CD4-positive, alpha-beta memory T cell (primary cell): Measurements from ENCODE around the gene MIA. TPM values are rescaled to one million over a fixed set of nuclear protein-coding genes. Genes with fewer than 3 reads are reported as not detected.
A peak's percentile ranks its signal among the peaks of the same experiment; 100 is the strongest.
"Not testable (repeated sequence)": the region's sequence is repeated elsewhere in the genome, so short reads cannot be mapped to it uniquely, and the experiment has no call there.

Experiments
- CTCF ChIA-PET: fragments of 350-600 bp; sonication (Branson Sonifier 250); formaldehyde crosslinking; loops from one replicate; lab custom pipeline; 2021; ENCODE audit warnings: inconsistent platforms; ENCODE audit not compliant: partially characterized antibody; lab: Charles Lee
- POLR2A ChIA-PET: fragments of 350-600 bp; sonication (Branson Sonifier 250); formaldehyde crosslinking; loops from one replicate; lab custom pipeline; 2021; ENCODE audit not compliant: partially characterized antibody; lab: Charles Lee
- DNase-seq, 5 donors: peaks; one replicate each; pipeline versions ENCODE4 v3.0.0 to v3.0.0-alpha.2; 2020 to 2022; ENCODE audit warnings: mixed read lengths in 1 of 5
- H3K27ac ChIP-seq: one replicate; pipeline ENCODE4 v1.7.0; 2013; ENCODE audit warnings: low read depth, low read length
- H3K27me3 ChIP-seq: 2 replicates; pipeline ENCODE4 v1.7.0; 2013; ENCODE audit warnings: mild to moderate bottlenecking, low read length, moderate library complexity; ENCODE audit not compliant: insufficient read depth
- H3K36me3 ChIP-seq: 2 replicates; pipeline ENCODE4 v1.7.0; 2013; ENCODE audit warnings: mild to moderate bottlenecking, low read length, moderate library complexity; ENCODE audit not compliant: insufficient read depth
- H3K4me1 ChIP-seq: 2 replicates; pipeline ENCODE4 v1.7.0; 2013; ENCODE audit warnings: mild to moderate bottlenecking, low read length, moderate library complexity; ENCODE audit not compliant: insufficient read depth
- H3K4me3 ChIP-seq, 2 donors: one replicate each; pipeline ENCODE4 v1.7.0; 2013; ENCODE audit warnings: low read length in 2 of 2, mild to moderate bottlenecking in 1 of 2
- H3K9me3 ChIP-seq, 2 donors: one replicate each; pipeline ENCODE4 v1.7.0; 2013; ENCODE audit warnings: low read length in 2 of 2, control low read depth in 1 of 2; ENCODE audit not compliant: control insufficient read depth in 1 of 2
- H3K27ac Mint-ChIP-seq, 7 donors: one replicate each; pipeline ENCODE4 v1.8.0; 2020 to 2021; ENCODE audit warnings: mixed read lengths in 7 of 7, mild to moderate bottlenecking in 6 of 7, inconsistent platforms in 3 of 7, moderate library complexity in 3 of 7
- H3K27me3 Mint-ChIP-seq, 2 donors: one replicate each; pipeline ENCODE4 v1.8.0; 2020 to 2021; ENCODE audit warnings: mixed read lengths in 2 of 2
- H3K36me3 Mint-ChIP-seq, 2 donors: one replicate each; pipeline ENCODE4 v1.8.0; 2020 to 2021; ENCODE audit warnings: mixed read lengths in 2 of 2, inconsistent platforms in 1 of 2, mild to moderate bottlenecking in 1 of 2
- H3K4me1 Mint-ChIP-seq, 4 donors: one replicate each; pipeline ENCODE4 v1.8.0; 2020 to 2021; ENCODE audit warnings: mixed read lengths in 4 of 4, mild to moderate bottlenecking in 1 of 4
- H3K4me3 Mint-ChIP-seq, 8 donors: one replicate each; pipeline ENCODE4 v1.8.0; 2020 to 2021; ENCODE audit warnings: mixed read lengths in 8 of 8, mild to moderate bottlenecking in 7 of 8, moderate library complexity in 6 of 8, inconsistent platforms in 3 of 8
- H3K9me3 Mint-ChIP-seq, 8 donors: one replicate each; pipeline ENCODE4 v1.8.0; 2020 to 2021; ENCODE audit warnings: mixed read lengths in 8 of 8, mild to moderate bottlenecking in 5 of 8, inconsistent platforms in 3 of 8, moderate library complexity in 1 of 8
- intact Hi-C: fragments of 100-400 bp; cut with micrococcal nuclease; formaldehyde crosslinking; loops from one replicate; pipeline ENCODE4 v1.15.1; 2023
- polyA plus RNA-seq, 2 donors: library from polyadenylated mRNA; unstranded; fragments of 300-500 nt; fragmentation: Illumina TruSeq; gene quantifications; one replicate each; pipeline ENCODE4 v1.2.3, GENCODE V29; 2021
- total RNA-seq, 2 experiments: library from RNA; stranded (reverse); gene quantifications; one replicate each; pipeline ENCODE4 v1.2.3, GENCODE V29; 2021

Gene MIA
- total and polyA plus RNA-seq, 4 experiments from 2014 or later = 11.2 to 11.4 TPM; not detected in 2

GRCh38 chr19:40810160-40810559 is 34.8 kb downstream of the MIA start:
- peaks cover 69% of the 10 kb centered on the region for H3K4me1 ChIP-seq
- peaks cover 40 to 80% (median 54%) of the 10 kb centered on the region in 4 donors for H3K4me1 Mint-ChIP-seq
- H3K27me3 Mint-ChIP-seq = no peaks in the 10 kb centered on the region
- peak overlapping the region in 7 of 8 donors; percentile 52 to 97 (median 89) for H3K4me3 Mint-ChIP-seq
- peak overlapping the region in 5 of 7 donors; percentile 32 to 86 (median 82) for H3K27ac Mint-ChIP-seq
- intact Hi-C loops = no loop called here
- peaks cover 0 to 1% (median 0%) of the 10 kb centered on the region in 8 donors for H3K9me3 Mint-ChIP-seq
- peaks cover 14 to 35% of the 10 kb centered on the region in 2 donors for H3K36me3 Mint-ChIP-seq
- ChIA-PET CTCF (interaction anchor here (3.9 kb wide), 1 partner anchor 9 kb away, joined by 27 read pairs; no protein-coding TSS in a partner anchor), POLR2A (interaction anchor here (4.2 to 15.6 kb wide), 2 partner anchors 11 to 33 kb away, joined by 35 to 369 read pairs; partner anchors contain the start of genes EGLN2, MIA and RAB4B)
- H3K27ac ChIP-seq = no peak overlapping the region
- peaks cover 24% of the 10 kb centered on the region for H3K36me3 ChIP-seq
- no peaks in the 10 kb centered on the region for H3K9me3 ChIP-seq
- no peaks in the 10 kb centered on the region for H3K27me3 ChIP-seq
- DNase-seq = no peak
- no peak overlapping the region for H3K4me3 ChIP-seq

- peaks cover 14 to 31% of the 10 kb centered on the region in 2 donors for H3K36me3 Mint-ChIP-seq
- H3K9me3 Mint-ChIP-seq, H3K27me3 Mint-ChIP-seq, H3K27me3 ChIP-seq, intact Hi-C loops, H3K27ac ChIP-seq, H3K9me3 ChIP-seq: not testable (repeated sequence)
- H3K4me1 Mint-ChIP-seq = peaks cover 34 to 73% (median 47%) of the 10 kb centered on the region in 4 donors
- H3K36me3 ChIP-seq = peaks cover 24% of the 10 kb centered on the region
- ChIA-PET POLR2A (interaction anchor here (0.6 to 2.9 kb wide), 8 partner anchors 8 to 153 kb away, joined by 3 to 15 read pairs (median 4); partner anchors contain the start of genes COQ8B, EGLN2, ITPKC and RAB4B), CTCF (interaction anchor here (0.7 to 1.4 kb wide), 3 partner anchors 9 to 34 kb away, joined by 3 to 5 read pairs (median 5); no protein-coding TSS in a partner anchor)
- H3K27ac Mint-ChIP-seq = peak overlapping the region; percentile 80 to 97 (median 86)
- H3K4me1 ChIP-seq = peaks cover 63% of the 10 kb centered on the region
- H3K4me3 ChIP-seq = peak overlapping the region in 1 of 2 donors; percentile 41
- peak overlapping the region; percentile 89 to 97 (median 94) for H3K4me3 Mint-ChIP-seq
- DNase-seq = peak in 4 of 5 donors; percentile 48 to 67 (median 55)
These were observed 35.5 kb downstream of the MIA start for GRCh38 chr19:40810649-40811408.

- no peaks in the 10 kb centered on the region for H3K27me3 Mint-ChIP-seq
- Histone ChIP-seq H3K27me3 (no peaks in the 10 kb centered on the region), H3K9me3 (no peaks in the 10 kb centered on the region), H3K36me3 (peaks cover 24% of the 10 kb centered on the region), H3K27ac (peak overlapping the region; percentile 38), H3K4me1 (peaks cover 54% of the 10 kb centered on the region), H3K4me3 (peak overlapping the region in 1 of 2 donors; percentile 41)
- intact Hi-C loops = no loop called here
- DNase-seq = no peak
- H3K4me3 Mint-ChIP-seq = peak overlapping the region; percentile 89 to 97 (median 94)
- H3K27ac Mint-ChIP-seq = peak overlapping the region; percentile 43 to 95 (median 86)
- ChIA-PET CTCF (interaction anchor here (0.7 to 1.4 kb wide), 3 partner anchors 8 to 35 kb away, joined by 3 to 5 read pairs (median 5); no protein-coding TSS in a partner anchor), POLR2A (interaction anchor here (0.6 to 2.9 kb wide), 9 partner anchors 7 to 154 kb away, joined by 3 to 15 read pairs (median 4); partner anchors contain the start of genes COQ8B, EGLN2, ITPKC and RAB4B)
- H3K36me3 Mint-ChIP-seq = peaks cover 13 to 26% of the 10 kb centered on the region in 2 donors
- H3K9me3 Mint-ChIP-seq = peaks cover 0 to 1% (median 0%) of the 10 kb centered on the region in 8 donors
- H3K4me1 Mint-ChIP-seq = peaks cover 27 to 64% (median 40%) of the 10 kb centered on the region in 4 donors
These were observed 36.4 kb downstream of the MIA start for GRCh38 chr19:40811478-40812341.

- DNase-seq, H3K27me3 ChIP-seq, H3K9me3 Mint-ChIP-seq, H3K9me3 ChIP-seq, H3K27me3 Mint-ChIP-seq, H3K27ac ChIP-seq, intact Hi-C loops, H3K4me3 ChIP-seq, CTCF ChIA-PET: not testable (repeated sequence)
- Histone ChIP-seq H3K4me1 (peaks cover 49% of the 10 kb centered on the region), H3K36me3 (peaks cover 19% of the 10 kb centered on the region)
- Mint-ChIP-seq H3K27ac (peak overlapping the region in 6 of 7 donors; percentile 42 to 86 (median 68)), H3K4me3 (peak overlapping the region; percentile 89 to 97 (median 94)), H3K36me3 (peaks cover 7 to 19% of the 10 kb centered on the region in 2 donors), H3K4me1 (peaks cover 20 to 56% (median 32%) of the 10 kb centered on the region in 4 donors)
- POLR2A ChIA-PET = interaction anchor here (0.6 to 2.9 kb wide), 3 partner anchors 11 to 1054 kb away, joined by 3 to 15 read pairs (median 8); partner anchors contain the start of gene EGLN2
These were observed 37.2 kb downstream of the MIA start for GRCh38 chr19:40812571-40812970.

- Mint-ChIP-seq H3K9me3 (peaks cover 0 to 1% (median 0%) of the 10 kb centered on the region in 8 donors), H3K27me3 (no peaks in the 10 kb centered on the region), H3K4me3 (peak overlapping the region in 2 of 8 donors; percentile 94 to 97), H3K36me3 (peaks cover 3 to 14% of the 10 kb centered on the region in 2 donors), H3K4me1 (peaks cover 17 to 58% (median 32%) of the 10 kb centered on the region in 4 donors), H3K27ac (peak overlapping the region in 3 of 7 donors; percentile 14 to 86 (median 84))
- intact Hi-C loops = no loop called here
- Histone ChIP-seq H3K4me1 (peaks cover 49% of the 10 kb centered on the region), H3K9me3 (no peaks in the 10 kb centered on the region), H3K4me3 (no peak overlapping the region), H3K36me3 (peaks cover 13% of the 10 kb centered on the region), H3K27ac (no peak overlapping the region), H3K27me3 (no peaks in the 10 kb centered on the region)
- ChIA-PET CTCF (no interaction called here), POLR2A (interaction anchor here (0.6 to 2.9 kb wide), 2 partner anchors 15 to 1053 kb away, joined by 3 to 15 read pairs; partner anchors contain the start of gene EGLN2)
- DNase-seq = no peak
These were observed 37.9 kb downstream of the MIA start for GRCh38 chr19:40813182-40813581.

- DNase-seq = no peak
- peak overlapping the region in 2 of 7 donors; percentile 33 to 83 for H3K27ac Mint-ChIP-seq
- CTCF ChIA-PET = interaction anchor here (2.0 kb wide), 1 partner anchor 10 kb away, joined by 7 read pairs; no protein-coding TSS in a partner anchor
These were observed 39.9 kb downstream of the MIA start for GRCh38 chr19:40815223-40815622.

More at GRCh38 chr19:40815223-40815622, 39.9 kb downstream of the MIA start:
- Mint-ChIP-seq H3K36me3 (peaks cover 3 to 5% of the 10 kb centered on the region in 2 donors), H3K4me1 (peaks cover 30 to 58% (median 39%) of the 10 kb centered on the region in 4 donors), H3K27me3 (no peaks in the 10 kb centered on the region), H3K9me3 (peaks cover 0 to 1% (median 0%) of the 10 kb centered on the region in 8 donors), H3K4me3 (peak overlapping the region in 1 of 8 donors; percentile 46)
- H3K9me3 ChIP-seq = no peaks in the 10 kb centered on the region
- no peak overlapping the region for H3K4me3 ChIP-seq
- no peaks in the 10 kb centered on the region for H3K27me3 ChIP-seq
- POLR2A ChIA-PET = no interaction called here
- H3K4me1 ChIP-seq = peaks cover 43% of the 10 kb centered on the region
- intact Hi-C loops = loop anchor here (2.0 kb wide), 1 partner anchor 318 kb away; no protein-coding TSS in a partner anchor
- no peaks in the 10 kb centered on the region for H3K36me3 ChIP-seq
- no peak overlapping the region for H3K27ac ChIP-seq
